ENCODE results near the gene KIF26B.

DNA sequence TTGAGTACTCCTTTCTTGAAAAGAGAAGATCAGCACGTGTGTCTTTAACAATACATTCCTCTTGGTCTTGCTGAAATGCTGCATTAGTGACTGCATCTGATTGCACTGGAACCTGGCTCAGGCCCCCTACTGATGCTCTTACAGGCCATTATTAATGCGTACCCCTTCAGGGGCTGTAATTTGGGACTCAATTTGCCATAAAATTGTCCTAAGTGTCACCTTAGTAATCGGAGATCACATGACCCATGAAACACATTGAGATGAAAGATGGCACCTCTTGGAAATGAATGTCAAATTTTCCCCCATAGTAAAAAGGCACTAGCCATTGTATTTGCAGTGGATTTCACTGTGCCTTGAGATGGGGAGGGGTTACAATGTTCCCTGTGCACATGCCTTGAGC is 563.3 kb downstream of the KIF26B start:
- TF ChIP-seq, protein P1, sequence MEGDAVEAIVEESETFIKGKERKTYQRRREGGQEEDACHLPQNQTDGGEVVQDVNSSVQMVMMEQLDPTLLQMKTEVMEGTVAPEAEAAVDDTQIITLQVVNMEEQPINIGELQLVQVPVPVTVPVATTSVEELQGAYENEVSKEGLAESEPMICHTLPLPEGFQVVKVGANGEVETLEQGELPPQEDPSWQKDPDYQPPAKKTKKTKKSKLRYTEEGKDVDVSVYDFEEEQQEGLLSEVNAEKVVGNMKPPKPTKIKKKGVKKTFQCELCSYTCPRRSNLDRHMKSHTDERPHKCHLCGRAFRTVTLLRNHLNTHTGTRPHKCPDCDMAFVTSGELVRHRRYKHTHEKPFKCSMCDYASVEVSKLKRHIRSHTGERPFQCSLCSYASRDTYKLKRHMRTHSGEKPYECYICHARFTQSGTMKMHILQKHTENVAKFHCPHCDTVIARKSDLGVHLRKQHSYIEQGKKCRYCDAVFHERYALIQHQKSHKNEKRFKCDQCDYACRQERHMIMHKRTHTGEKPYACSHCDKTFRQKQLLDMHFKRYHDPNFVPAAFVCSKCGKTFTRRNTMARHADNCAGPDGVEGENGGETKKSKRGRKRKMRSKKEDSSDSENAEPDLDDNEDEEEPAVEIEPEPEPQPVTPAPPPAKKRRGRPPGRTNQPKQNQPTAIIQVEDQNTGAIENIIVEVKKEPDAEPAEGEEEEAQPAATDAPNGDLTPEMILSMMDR (IDR thresholded peaks at IDR 0.05): no peak
- no peak for TF ChIP-seq POLR2AphosphoS5 (IDR thresholded peaks at IDR 0.05; ENCODE audit: insufficient read depth in 1 of 2, low read depth in 1 of 2)
